OCI-M2 (cell line): ENCODE results near the gene SFMBT2.
"Not testable (repeated sequence)": the region's sequence is repeated elsewhere in the genome, so short reads cannot be mapped to it uniquely, and the experiment has no call there.

Experiments
- DNase-seq: peaks from one replicate; lab custom pipeline; 2025; ENCODE audit not compliant: unreplicated experiment; lab: John Stamatoyannopoulos, UW

Gene SFMBT2

DNA sequence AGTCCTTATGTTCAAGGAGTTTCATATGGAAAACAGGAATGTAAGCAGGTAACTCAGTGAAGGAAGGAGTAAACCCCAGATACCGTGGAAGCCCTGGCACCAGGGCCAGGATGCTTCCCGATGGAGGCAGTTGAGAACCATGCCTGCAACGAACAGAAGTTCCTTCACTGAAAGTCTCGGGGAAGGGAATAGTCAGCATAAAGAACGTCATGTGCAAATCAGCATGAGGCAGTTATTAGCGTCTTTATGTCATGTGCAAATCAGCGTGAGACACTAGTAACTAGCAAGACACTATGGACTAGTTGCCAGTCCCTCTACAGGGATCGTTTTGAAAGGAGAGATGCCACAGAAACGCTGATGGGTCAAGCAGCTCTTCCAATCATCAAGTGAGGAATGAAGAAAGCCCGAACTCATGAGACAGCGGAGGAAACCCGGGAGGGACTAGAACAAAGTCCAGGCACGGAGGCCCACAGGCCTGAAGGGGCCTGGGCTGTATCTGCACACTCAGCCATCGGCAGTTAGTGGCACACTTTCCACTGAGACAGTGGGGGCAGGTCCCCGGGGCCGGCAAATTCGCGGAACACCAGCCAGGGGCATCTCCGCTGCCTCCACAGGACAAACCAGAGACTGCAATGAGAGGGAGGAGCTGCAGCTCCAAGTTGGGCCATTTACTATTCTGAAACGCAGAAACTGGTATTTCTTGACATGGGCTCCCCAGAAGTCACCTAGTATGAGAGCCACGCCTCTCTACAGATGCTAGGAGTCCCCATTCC is 109.6 kb downstream of the SFMBT2 start:
- DNase-seq: no peak

DNA sequence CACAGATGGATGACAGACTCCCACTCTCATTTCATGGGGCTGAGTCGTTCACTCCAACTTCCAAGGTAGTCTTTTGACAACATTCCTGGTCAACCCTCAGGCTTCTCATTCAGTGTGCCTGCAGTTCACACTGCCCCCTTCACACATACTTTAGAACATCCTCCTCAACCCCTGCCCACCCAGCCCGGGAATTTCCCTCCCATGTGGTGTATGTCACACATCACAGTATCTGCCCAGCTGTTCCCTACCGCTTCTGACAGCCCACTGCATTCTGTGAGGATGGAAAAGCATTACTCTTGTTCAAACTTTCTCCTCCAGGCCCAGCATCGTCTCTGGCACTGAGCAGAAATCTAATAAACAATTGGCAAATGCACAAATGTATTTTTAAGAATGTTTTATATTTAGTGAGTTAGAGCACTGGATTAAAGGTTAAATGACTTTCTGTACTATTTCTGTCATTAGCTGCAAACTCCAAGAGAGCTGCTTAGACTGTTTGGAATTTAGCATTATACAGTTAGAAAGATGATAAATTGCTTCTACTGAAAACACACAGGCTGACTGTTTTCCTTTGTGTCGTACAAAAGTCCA is 110.4 kb downstream of the SFMBT2 start:
- DNase-seq: no peak

DNA sequence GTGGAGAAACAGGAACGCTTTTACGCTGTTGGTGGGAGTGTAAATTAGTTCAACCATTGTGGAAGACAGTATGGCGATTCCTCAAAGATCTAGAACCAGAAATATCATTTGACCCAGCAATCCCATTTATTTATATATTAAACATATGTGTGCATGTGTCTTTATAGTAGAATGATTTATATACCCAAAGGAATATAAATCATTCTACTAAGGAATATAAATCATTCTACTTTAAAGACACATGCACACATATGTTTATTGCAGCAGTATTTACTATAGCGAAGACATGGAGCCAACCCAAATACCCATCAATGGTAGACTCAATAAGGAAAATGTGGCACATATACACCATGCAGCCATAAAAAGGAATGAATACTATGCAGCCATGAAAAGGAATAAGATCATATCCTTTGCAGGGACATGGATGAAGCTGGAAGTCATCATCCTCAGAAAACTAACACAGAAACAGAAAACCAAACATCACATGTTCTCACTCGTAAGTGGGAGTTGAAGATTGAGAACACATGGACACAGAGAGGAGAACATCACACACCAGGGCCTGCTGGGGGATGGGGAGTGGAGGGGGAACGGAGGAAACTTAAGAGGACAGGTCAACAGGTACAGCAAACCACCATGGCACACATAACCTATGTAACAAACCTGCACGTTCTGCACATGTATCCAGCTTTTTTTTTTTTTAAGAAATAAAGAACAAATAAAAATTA is 111.1 kb downstream of the SFMBT2 start:
- DNase-seq: not testable (repeated sequence)

DNA sequence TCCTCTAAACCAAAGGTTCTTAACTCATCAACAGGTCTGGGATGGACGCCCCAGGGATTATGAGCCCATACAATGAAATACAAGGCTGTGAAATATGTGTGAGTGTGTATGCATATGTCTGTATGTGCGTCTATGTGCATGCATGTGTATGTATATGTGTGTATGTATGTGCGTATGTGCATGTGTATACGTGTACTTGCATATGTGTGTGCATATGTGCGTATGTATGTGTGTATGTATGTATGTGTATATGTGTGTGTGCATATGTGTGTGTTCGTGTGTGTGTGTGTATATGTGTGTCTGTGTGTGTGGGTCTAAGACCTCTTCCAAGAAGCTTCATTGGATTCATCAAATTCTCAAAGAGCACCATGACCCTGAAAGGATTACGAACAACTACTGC is 112.3 kb downstream of the SFMBT2 start:
- DNase-seq: no peak

DNA sequence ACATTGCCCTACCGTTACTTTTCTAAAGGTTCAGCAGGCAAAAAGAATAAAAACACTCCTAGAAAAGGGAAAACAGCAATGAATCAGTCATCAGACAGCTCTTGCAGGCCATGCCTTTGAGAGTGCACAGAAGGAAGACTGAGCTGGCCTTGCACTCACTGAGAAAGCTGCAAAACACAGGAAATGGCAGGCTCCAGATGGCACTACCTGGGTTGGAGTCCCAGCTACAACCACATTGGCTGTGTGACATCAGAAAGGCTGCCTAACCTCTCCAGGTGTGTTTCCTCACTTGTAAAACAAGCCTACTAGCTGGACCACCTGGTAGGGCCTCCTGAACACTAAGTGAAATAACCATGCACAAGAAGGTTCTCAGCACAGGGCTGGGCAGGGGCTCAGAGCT is 113.7 kb downstream of the SFMBT2 start:
- no peak for DNase-seq

DNA sequence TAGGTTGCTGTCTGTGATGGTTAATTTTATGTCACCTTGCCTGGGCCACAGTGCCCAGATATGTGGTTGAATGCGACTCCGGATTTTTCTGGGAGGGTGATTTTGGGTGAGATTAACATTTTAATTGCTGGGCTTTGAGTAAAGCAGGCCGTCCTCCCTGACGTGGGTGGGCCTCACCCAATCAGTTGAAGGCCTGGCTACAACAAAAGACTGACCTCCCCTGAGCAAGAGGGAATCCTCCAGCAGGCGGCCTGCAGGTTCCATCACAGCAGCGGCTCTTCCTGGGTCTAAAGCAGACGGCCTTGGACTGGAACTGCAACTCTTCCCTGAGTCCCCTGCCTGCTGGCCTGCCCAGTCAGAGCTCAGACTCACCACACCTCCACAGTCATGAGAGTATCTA is 114.2 kb downstream of the SFMBT2 start:
- DNase-seq: no peak

DNA sequence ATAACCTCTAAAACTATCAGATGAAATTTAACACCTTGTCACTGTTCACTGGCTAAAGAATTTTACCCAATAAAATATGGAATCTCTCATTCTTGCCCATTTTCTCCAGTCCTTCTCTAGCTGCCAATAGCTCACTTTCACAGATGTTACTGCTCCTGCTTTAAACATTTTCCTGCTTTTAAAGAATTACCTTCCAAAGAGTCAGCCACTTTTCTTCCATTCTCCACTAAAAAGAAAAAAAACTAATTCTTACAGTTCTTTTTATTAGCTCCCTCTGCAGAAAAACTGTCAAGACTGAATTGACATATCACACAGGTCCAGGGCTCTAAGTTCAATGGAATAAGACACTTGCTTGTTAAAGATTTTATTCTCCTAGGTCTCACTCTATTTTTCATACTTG is 114.8 kb downstream of the SFMBT2 start:
- no peak for DNase-seq

DNA sequence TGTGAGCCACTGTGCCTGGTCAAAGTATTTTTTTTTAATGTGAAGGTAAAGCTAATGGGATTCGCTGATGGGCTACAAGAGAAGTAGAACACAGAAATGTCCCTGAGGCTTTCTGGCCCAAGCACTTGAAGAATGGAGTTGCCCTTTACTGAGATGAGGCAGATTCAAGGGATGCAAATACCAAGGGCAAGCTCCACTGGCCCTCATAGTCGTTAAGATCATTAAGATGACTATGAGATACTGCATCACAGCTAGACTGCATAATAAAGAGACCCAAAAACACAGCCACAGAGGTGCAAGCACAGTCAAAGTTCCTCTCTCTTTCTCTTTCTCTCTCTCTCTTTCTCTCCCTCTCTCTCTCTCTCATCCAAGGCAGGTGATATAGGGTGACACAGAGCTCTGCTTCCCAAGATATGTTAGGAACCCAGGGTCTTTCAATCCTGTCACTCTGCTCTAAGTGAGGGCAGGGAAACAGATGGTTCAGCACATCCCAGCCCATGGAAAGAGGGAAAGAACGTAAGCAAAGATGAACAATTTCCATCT is 117.4 kb downstream of the SFMBT2 start:
- no peak for DNase-seq

DNA sequence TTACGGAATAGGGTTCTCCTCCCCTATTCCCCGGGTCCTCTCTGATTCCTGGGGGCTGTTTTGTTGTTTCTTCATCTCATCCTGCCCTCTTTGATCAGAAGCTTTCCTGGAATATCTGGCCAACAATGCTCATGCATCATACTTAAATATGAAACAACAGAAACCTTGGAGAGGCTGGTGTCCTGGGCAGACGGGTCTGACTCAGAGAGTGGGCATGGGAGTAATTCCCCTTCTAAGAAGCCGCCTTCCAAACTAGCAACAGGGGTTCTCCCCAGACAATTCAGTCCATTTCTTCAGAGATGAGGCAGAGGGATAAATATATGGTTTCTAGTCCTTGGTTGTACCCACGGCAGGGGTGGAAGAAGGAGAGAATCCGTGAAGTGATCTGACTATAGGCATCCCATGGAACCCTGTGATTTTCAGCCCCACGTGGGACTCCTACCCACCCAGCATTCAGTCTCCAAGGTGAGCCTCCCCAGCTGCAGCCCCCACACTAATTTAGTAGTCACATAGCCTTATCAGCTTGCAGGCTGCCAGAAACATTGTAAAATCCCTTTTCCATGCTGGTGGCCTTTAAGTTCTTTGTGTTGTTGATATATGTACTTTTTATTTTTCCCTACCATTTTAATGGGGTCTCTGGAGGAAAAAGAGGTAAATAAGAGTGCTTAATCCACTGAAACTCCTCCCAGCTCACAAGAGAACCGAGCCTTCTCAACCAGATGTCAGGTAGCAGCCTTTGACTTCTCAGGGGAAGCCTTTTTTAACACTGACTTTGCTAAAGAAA is 119.2 kb downstream of the SFMBT2 start:
- DNase-seq: no peak

DNA sequence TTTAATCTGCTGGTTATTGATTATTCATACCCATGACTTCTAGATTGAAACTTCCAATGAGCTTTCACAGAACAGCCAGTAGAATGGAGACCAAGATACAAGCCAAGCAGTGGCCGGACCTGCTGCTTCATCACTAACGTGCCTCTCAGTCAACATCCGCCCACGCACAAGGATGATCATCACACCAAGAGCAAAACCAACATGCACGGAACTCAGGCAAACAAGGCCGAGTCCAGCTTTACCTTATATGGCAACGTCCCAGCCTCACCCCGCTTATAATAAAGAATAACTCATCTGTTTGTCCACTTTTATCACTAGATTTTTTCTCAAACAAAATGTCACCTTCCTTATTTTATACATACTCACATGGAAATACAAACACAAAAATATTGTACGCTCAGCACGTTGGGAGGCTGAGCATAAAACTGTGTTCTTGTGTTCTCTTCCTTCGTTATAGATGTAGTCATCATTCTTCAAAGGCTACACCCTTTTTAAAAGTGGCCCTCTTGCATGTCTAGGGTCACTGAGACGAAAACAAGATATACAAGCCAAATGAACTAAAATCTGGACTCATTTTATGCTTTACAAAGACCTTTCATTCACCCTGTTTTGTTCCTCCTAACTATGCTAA is 122.7 kb downstream of the SFMBT2 start:
- DNase-seq: no peak

DNA sequence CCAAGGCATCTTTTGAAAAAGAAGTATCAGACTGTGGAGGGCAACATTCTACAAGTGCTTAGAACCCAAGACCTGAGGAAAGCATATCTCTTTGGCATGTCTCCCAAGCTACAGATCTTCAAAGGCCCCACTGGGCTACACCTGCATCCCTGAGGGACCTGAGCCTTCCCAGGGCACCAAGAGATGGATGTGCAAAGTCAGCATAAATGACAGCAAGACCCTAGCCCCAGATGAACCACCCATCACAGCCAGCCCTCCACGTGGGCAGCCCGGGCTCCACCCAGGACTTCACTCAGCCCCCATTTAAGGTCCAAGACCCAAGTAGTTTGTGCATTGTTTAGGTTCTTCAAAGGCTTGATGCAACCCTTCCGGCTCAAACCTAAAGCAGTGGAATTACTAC is 123.5 kb downstream of the SFMBT2 start:
- no peak for DNase-seq

DNA sequence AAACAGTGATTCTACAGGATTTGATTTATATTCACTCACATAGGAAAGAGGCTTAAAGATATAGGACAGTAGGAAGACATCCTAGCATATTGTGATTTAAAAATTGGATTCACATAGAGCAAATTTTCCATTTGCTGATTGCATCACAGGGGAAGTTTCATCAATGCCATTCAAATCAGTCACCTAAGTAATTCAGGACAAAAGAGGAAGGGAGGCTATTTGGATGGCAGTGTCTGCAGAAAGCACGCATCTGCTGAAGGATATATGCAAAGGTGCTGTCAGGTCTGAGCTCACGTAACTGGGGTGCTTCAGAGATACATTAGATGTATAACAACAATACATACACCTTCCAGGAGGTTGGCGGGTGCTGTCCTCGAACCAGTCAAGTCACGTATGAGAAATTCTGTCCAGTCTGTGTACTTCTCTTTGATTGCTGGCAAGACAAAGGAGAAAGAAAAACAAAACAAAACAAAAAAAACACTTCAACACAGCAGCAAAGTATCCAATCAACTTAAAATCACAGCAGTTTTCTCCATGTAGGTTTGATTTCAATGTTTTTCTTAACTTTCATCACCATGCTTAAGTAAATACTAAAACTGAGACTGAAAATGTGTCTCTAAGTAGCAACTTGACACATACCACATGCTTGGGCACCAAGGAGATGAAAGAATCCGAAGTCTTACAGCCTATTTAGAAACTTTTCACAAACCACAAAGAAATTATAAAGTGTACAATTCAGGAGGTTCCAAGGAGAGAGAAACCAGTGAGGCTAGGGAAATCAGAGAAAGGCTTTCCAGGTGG is 125.1 kb downstream of the SFMBT2 start:
- no peak for DNase-seq

DNA sequence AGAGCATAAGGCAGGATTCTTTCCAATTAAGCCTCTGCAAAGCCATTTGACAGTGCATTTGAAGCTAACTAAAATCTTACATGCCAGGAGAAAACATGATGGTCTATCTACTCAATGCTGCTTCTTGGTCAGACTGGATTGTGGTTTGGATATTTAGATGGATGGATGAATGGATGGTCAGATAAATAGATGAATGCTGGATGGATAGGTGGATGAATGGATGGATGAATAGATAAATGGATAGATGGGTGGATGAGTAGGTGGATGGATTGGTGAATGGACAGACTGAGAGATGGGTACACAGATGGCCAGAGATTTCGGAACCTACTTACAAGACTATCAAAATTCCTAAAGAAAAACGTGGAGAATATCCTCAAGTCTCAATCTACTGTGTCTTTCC is 127.6 kb downstream of the SFMBT2 start:
- DNase-seq: no peak

DNA sequence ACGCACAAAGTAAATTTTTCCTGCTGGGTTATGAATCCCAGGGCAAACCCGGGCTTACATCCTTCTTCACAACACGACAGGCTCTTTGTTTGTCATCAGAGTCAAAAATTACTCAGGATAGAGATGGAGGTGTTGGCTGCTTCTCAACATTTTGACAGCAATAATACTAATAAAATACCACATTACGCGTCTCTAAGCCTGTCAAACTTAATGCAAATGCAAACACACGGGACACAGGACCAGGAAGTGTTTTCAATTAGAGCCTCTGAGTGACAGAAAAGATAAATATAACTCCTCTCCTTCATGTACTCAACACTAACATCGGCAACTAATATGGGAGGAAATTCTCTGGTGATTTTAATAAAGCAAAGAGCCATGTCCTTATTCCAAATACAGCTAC is 128.4 kb downstream of the SFMBT2 start:
- no peak for DNase-seq

DNA sequence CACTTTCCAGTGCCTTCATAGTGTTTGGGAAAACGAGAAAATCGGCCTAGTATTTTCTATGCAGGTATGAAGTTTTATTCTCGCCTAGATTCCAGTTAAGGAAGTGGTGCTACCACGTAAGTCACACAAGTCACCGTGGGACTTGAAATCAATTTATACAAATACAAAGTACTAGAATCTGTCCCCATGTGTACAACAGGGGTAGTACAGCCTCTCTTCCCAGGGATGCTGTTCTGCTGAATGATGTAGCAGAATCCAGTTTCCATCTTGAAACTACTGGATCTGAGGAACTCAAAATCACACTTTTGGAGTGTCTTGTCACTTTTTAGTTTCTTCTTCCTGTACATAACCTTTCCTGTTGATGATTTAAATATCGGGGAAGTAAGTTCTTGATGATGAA is 129.4 kb downstream of the SFMBT2 start:
- no peak for DNase-seq

DNA sequence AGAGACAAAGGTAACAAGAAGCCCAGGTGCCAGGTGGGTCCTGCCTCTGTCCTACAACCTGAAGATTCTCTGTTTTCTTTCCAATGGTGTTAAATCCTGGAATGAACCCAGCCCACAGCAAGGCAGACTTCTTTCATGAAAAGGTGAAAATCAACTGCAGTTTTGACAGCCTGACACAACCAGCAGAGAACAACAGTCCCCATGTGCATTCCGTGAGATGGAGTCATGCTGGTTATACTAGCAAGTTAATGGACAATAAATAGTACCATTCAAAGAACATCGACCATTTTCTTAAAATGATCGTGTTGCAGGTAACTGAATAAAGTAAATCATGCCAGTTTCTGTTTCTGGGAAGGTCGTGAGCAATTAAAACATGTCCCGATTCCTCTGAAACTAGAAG is 131.5 kb downstream of the SFMBT2 start:
- no peak for DNase-seq

DNA sequence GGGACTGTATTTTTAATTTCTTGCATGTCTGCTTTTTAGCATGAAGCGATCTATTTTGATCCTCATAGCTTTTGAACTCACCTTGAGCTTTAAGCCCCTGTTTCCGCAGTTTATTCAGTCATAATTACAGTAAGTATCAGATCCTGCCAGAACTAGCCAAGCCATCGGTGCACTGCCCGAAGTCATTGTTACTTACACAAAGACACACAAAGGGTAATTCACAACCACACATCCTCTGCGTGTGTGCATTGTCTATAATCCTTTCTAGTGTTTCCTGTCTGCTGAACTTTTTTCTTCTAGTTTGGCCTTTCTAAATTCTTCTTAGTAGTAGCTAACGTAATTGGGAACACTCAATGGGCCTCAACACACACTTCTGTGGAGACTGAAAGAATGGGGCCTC is 133.0 kb downstream of the SFMBT2 start:
- DNase-seq: no peak

DNA sequence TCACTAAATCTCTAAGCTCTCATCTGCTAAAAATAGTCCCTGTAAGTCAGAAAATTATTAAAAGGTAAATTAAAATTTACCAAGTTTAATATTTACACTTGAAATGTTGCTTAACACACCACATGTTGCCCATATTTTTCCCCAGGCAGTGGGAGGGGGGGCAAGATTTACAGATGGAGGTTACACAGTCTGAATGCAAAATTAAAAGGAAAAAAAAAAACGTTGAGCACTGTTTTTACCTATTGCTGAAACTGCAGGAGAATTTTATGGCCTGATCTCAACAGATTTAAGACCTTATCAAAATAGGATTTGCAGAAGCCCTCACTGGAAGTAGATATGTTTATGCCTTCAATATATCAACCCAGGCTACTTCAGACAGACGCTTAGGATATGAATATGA is 133.4 kb downstream of the SFMBT2 start:
- DNase-seq: no peak

DNA sequence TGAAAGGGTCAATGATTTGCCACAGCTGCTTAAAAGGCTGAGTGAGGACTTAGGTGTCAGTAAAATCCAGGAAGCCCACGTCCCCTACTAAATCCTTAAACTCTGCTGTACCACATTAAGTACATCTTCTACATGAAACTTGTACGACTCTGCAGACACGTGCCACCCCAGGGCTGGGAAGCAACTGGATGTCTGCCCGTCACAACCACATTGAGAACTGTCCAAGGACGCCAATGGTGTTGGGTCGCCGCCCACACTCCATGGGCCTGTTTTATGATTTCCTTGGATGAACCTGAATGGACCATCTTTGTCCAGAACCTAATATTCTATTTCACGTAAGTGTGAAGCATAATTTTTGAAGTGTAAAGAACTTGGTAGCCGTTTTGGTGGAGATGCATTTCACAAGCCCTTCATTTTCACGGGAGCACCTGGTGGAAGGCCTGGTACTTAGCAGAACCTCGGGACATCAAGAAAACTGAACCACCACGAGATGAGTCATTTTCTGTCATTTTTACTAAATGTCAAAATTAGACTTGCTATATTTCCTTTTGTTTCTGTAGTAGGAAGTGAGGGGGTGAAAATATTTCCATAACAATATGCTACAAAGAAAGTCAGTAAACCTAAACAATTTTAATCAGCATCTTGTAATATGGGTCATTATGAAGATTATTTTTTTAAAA is 134.9 kb downstream of the SFMBT2 start:
- no peak for DNase-seq
